Keratinocyte (primary cell): ENCODE results near the gene STAT3. TPM values are rescaled to one million over a fixed set of nuclear protein-coding genes. Genes with fewer than 3 reads are reported as not detected.

Experiments
- DNase-seq: peaks from one replicate; pipeline ENCODE4 v3.0.0-alpha.2; 2011; ENCODE audit warnings: low read depth, missing footprints, low spot score
- FAIRE-seq: peaks from 2 replicates; lab custom pipeline; 2011; peaks lifted over from hg19 to GRCh38; lab: Jason Lieb, UNC
- H2AFZ ChIP-seq: 2 replicates; pipeline ENCODE4 v1.6.0; 2012; ENCODE audit warnings: low read length, control low read depth, inconsistent platforms; ENCODE audit not compliant: control insufficient read depth
- H3K27ac ChIP-seq: 2 replicates; pipeline ENCODE4 v1.5.1; 2011; ENCODE audit warnings: low read length; ENCODE audit not compliant: control insufficient read depth, insufficient read depth
- H3K27me3 ChIP-seq: 3 replicates; pipeline ENCODE4 v1.6.0; 2011; ENCODE audit warnings: low read length; ENCODE audit not compliant: control insufficient read depth, insufficient read depth; ENCODE audit errors: extremely low read depth
- H3K36me3 ChIP-seq, 2 experiments: 2 replicates in 1 of 2; 3 replicates in 1 of 2; pipeline ENCODE4 v1.5.1; 2011; ENCODE audit warnings: low read length in 2 of 2, mild to moderate bottlenecking in 1 of 2; ENCODE audit not compliant: control insufficient read depth in 2 of 2, insufficient read depth in 2 of 2; ENCODE audit errors: extremely low read depth in 1 of 2
- H3K4me1 ChIP-seq: 3 replicates; pipeline ENCODE4 v1.5.1; 2011; ENCODE audit warnings: low read length; ENCODE audit not compliant: control insufficient read depth, insufficient read depth; ENCODE audit errors: extremely low read depth
- H3K4me2 ChIP-seq: 3 replicates; pipeline ENCODE4 v1.6.0; 2011; ENCODE audit warnings: low read depth, low read length; ENCODE audit not compliant: control insufficient read depth, insufficient read depth; ENCODE audit errors: extremely low read depth
- H3K4me3 ChIP-seq, 3 experiments: fragments of 200-600 bp in 1 of 3; sonication (generic) in 1 of 3; 2 replicates in 2 of 3; 3 replicates in 1 of 3; pipeline ENCODE4 v1.5.1; 2011 to 2016; ENCODE audit warnings: low read length in 3 of 3, mild to moderate bottlenecking in 3 of 3, control low read depth in 2 of 3, inconsistent platforms in 1 of 3, low read depth in 1 of 3, mixed read lengths in 1 of 3, mixed run types in 1 of 3, moderate library complexity in 1 of 3; ENCODE audit not compliant: control insufficient read depth in 2 of 3, insufficient read depth in 2 of 3; ENCODE audit errors: extremely low read depth in 1 of 3
- H3K79me2 ChIP-seq: 2 replicates; pipeline ENCODE4 v1.6.0; 2012; ENCODE audit warnings: low read length; ENCODE audit not compliant: control insufficient read depth, insufficient read depth
- H3K9ac ChIP-seq: 3 replicates; pipeline ENCODE4 v1.6.0; 2011; ENCODE audit warnings: low read length; ENCODE audit not compliant: control insufficient read depth, insufficient read depth; ENCODE audit errors: extremely low read depth
- H3K9me1 ChIP-seq: 3 replicates; pipeline ENCODE4 v1.6.0; 2011; ENCODE audit warnings: low read length; ENCODE audit not compliant: control insufficient read depth, insufficient read depth; ENCODE audit errors: extremely low read depth
- H3K9me3 ChIP-seq: 2 replicates; pipeline ENCODE4 v1.5.1; 2012; ENCODE audit warnings: low read depth, low read length; ENCODE audit not compliant: control insufficient read depth
- H4K20me1 ChIP-seq: 3 replicates; pipeline ENCODE4 v1.6.0; 2011; ENCODE audit warnings: low read length; ENCODE audit not compliant: control insufficient read depth, insufficient read depth; ENCODE audit errors: extremely low read depth
- CTCF ChIP-seq, 3 experiments: IDR thresholded peaks in 1 of 3; conservative IDR thresholded peaks in 1 of 3; optimal IDR thresholded peaks in 1 of 3; 2 replicates in 2 of 3; 3 replicates in 1 of 3; pipeline versions ENCODE3 to v1.5.1; 2011; ENCODE audit warnings: low read length in 3 of 3, mild to moderate bottlenecking in 3 of 3, moderate library complexity in 2 of 3, control low read depth in 1 of 3, inconsistent platforms in 1 of 3; ENCODE audit not compliant: insufficient read depth in 2 of 3; ENCODE audit errors: extremely low read depth in 1 of 3
- EZH2 ChIP-seq: IDR thresholded peaks from one replicate; pipeline ENCODE4 v1.6.1; 2012; ENCODE audit warnings: inconsistent platforms, mild to moderate bottlenecking, low read length, moderate library complexity
- dilution Hi-C: fragments of 300-500 bp; cut with MboI; formaldehyde crosslinking; loops from one replicate; pipeline ENCODE4 v1.7.0; 2020; ENCODE audit warnings: low sequenced_read_pairs; ENCODE audit not compliant: extremely low pct_ligation_motif_present
- polyA plus RNA-seq, 5 experiments: library from polyadenylated mRNA; depleted of rRNA in 3 of 5; stranded (reverse) in 3 of 5; stranded (forward) in 1 of 5; unstranded in 1 of 5; fragments of >200 nt; gene quantifications; 1 replicate in 1 of 5; 2 replicates in 3 of 5; 3 replicates in 1 of 5; pipeline versions ENCODE4 v1.2.1 to v1.2.3, GENCODE V29; 2011 to 2012; ENCODE audit warnings: missing spikeins in 2 of 5, low read depth in 1 of 5, low replicate concordance in 1 of 5

STAT3 gene
- polyA plus RNA-seq, 1 donor (not counting 4 experiments of a cell fraction or from before 2014, with no cell fraction given): 37.4 TPM

- dilution Hi-C loops: loop anchor here (25.0 kb wide), 1 partner anchor 201 kb away; no protein-coding TSS in a partner anchor
- Histone ChIP-seq H3K9me3 (no peaks in the 10 kb centered on the region), H3K79me2 (no peaks in the 10 kb centered on the region), H2AFZ (no peak overlapping the region), H3K4me1 (peaks cover 15% of the 10 kb centered on the region), H4K20me1 (peaks cover 2% of the 10 kb centered on the region), H3K27me3 (peaks cover 7% of the 10 kb centered on the region), H3K36me3 (peaks cover 8 to 13% of the 10 kb centered on the region in 2 experiments), H3K4me3 (no peak overlapping the region), H3K9me1 (no peaks in the 10 kb centered on the region), H3K27ac (no peak overlapping the region), H3K9ac (no peak overlapping the region), H3K4me2 (no peak overlapping the region)
- FAIRE-seq (no peak), DNase-seq (no peak)
- TF ChIP-seq EZH2 (no peak), CTCF (optimal IDR thresholded peaks at IDR 0.05 in 1 of 3, IDR thresholded peaks at IDR 0.05 in 1 of 3, conservative IDR thresholded peaks at IDR 0.05 in 1 of 3; ENCODE audit: extremely low read depth in 1 of 3, insufficient read depth in 2 of 3, low read length in 3 of 3) (no peak)
Measured at GRCh38 chr17:42311240-42312034, 76.8 kb downstream of the STAT3 start.

- Histone ChIP-seq H3K27ac (no peak overlapping the region), H3K79me2 (no peaks in the 10 kb centered on the region), H3K36me3 (peaks cover 8 to 11% of the 10 kb centered on the region in 2 experiments), H3K4me3 (no peak overlapping the region), H2AFZ (no peak overlapping the region), H3K9me1 (no peaks in the 10 kb centered on the region), H3K9ac (no peak overlapping the region), H3K4me1 (peaks cover 15% of the 10 kb centered on the region), H4K20me1 (peaks cover 2% of the 10 kb centered on the region), H3K27me3 (peaks cover 7% of the 10 kb centered on the region), H3K4me2 (no peak overlapping the region), H3K9me3 (no peaks in the 10 kb centered on the region)
- FAIRE-seq (no peak), DNase-seq (no peak)
- dilution Hi-C loops: loop anchor here (25.0 kb wide), 1 partner anchor 202 kb away; no protein-coding TSS in a partner anchor
- TF ChIP-seq CTCF (optimal IDR thresholded peaks at IDR 0.05 in 1 of 3, IDR thresholded peaks at IDR 0.05 in 1 of 3, conservative IDR thresholded peaks at IDR 0.05 in 1 of 3; ENCODE audit: extremely low read depth in 1 of 3, insufficient read depth in 2 of 3, low read length in 3 of 3): no peak
- no peak for TF ChIP-seq EZH2
Measured at GRCh38 chr17:42310787-42311215, 77.4 kb downstream of the STAT3 start.
